DMS114 treated with DMSO at 0.1 percent for 48 hours (cell line): ENCODE results near the gene ADCY5.

Source experiments
- DNase-seq: peaks from one replicate; lab custom pipeline; 2025; ENCODE audit not compliant: unreplicated experiment; lab: John Stamatoyannopoulos, UW

Gene ADCY5

DNA sequence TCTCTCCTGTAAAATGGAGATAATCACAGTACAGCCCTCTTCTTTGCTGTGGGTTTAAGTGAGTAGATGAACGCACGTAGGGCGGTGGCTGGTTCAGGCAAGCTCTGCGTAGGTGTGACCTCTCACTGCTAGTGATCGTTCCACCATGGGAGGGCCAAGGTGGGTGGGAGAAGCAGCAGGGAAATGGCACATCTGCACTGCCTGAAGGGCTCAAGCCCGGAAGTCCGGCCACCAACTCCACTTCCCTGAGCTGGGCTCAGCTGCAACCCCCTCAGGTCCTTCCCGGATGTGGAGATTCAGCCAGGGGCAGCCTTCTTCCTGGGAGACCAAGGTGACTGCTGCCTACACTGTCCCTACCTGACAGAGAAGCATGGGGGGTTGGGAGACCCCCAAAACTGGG lies 102.9 kb downstream of the ADCY5 start:
- no peak for DNase-seq

DNA sequence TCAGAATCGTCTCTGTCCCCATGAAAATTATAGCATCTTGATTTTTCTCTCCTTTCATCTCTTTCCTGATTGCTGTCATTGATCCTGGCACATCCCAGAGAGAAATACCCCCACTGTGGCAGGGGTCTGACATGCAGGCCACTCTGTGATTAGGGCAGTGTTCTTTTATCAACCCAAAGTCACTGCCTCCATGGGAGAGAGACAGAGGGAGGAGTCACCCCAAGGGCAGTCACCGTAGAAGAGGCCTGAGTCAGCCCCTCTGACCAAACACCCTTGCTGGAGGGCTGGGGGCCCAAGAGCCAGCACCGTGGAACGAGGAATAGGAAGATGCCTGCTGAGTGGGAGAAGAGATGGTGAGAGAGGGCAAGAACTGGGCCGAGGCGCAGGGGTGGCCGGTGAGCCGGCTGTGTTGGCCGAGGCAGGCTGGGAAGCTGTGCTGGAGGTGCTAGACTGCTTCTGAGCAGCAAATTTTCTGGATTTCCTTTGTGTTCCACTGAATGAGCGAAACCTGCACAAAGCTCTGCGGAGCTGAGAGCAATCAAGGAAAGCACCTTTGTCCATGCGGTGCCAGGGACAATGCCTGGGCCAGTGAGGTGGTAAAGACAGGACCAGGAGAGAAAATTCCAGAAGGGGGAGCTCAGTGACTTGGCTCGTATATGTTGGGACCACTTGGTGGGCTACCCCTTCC lies 103.8 kb downstream of the ADCY5 start:
- DNase-seq = no peak

DNA sequence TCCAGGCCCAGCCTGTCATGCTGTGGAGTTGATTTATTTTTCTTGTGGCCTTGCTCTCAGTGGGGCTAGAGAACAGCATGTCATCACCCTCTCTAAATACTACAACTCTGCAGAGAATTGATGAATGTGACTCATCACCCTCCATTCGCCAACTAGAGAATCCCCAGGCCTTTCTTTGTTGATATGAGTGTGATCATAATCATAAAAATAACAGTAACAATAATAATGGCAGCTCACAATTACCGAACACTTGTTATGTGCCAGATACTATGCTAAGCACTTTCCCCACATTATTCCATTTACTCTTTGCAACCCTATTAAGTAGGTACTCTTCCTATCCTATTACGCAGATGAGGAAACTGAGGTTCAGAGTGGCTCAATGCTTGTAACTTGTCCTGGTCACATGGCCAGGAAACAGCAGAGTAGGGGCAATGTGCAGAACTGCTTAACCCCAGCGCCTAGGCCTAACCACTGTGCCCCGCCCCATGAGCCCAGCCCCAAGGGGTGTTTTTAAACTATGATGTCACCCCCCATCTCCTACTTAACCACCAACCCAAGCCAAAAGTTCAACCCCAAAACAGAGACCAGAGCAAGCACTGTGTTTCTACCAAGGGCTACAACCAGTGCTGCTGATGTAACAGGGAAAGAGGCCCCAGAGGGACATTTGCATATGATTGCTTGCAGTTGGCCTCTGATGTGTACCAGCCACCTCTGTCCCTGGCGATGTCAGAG lies 104.5 kb downstream of the ADCY5 start:
- no peak for DNase-seq

GRCh38 chr3:123343296-123344174 lies 105.4 kb downstream of the ADCY5 start:
- no peak for DNase-seq

DNA sequence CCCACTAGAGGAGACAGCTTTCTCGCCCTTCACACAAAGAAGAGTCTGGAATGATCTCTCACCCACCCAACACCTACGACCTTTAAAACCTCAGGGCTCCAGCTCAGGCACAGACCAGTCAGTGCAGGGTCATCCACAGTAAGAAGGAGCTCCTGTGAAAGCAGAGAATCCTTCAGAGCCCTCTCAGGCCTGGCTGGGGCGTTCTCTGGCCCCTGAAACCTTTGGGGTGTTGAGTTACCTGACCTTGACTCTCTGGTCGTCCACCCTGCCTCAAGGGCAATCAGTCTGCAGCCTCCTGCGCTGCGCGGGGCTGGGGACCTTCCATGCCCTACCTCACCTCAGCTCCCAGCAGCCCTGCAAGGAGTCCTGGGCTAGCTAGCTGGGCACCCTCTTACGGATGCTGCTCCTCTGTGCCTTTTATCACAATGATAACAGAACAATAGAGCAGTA lies 106.2 kb downstream of the ADCY5 start:
- no peak for DNase-seq

DNA sequence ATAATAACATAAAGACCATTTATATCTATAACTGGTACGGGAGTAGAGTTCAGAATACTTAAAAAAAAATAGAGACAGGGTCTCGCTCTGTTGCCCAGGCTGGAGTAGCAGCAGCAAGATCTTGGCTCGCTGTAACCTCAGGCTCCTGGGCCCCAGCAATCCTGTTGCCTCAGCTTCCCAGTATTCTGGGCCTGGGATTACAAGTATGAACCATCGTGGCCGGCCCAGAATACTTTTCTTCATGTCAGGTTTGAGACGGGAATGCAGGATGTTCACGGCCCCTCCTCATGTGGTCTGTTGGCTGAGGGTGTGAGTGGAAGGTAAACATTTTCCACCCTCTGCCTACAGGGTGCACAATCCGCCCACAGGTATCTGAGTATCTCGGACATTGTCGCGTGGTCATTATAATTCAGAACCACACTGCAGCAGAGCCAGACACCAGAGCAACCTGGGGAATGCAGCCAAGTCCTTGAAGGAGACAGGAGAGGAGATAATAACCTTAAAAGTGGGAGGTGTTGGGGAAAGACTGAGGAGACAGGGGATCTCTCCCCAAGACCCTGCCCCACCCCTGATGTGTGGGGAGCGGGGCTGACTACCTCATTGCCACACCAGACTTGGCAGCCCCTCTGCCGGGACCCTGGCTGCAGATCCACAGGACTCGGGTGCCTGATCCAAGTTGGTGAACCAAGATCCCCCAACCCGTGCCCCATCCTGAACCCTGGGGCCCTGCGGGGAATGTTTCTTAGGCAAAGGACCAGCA lies 106.8 kb downstream of the ADCY5 start:
- DNase-seq = no peak

- no peak for DNase-seq
Observed at GRCh38 chr3:123340336-123340735, 108.6 kb downstream of the ADCY5 start.

DNA sequence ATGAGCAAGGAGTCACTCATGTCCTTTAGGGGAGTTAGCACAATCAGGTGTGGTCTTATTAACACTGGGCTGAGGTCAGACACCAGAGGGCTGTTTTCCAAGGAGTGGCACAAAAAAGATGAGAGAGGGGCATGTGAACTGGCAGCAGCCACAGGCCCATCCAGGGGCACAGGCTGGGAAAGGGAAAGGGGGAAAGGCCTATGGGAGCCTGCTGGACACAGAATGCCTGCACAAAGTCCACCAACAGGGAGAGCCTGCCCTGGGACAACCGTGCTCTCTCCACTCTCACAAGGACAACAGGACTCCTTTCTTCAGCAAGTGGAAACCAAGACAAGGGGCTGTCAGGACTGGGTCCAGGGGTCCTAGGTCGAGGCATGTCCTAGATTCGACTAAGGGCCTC lies 109.6 kb downstream of the ADCY5 start:
- DNase-seq = no peak

DNA sequence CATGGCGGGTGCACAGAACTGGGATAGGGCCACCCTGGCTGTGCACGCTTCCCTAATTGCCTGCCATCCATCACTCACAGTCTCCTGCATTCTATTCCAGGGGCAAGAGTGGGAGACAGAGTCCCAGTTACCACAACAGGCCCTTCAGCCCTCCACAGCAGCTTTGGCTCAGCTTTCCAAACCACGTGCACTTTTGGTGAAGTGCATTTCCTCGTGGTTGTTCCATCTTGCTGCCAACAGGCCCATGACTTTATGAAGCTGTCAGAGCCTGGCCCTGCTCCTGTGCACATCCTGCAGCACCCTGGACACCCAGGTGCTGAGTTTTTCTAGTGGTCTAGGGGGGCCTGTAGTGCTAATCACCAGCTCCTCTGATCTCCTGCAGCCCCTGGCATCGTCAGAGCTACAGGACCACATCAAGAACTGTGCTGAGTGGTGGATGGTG lies 110.2 kb downstream of the ADCY5 start:
- DNase-seq = no peak

GRCh38 chr3:123337948-123338619 lies 110.8 kb downstream of the ADCY5 start:
- DNase-seq = no peak

DNA sequence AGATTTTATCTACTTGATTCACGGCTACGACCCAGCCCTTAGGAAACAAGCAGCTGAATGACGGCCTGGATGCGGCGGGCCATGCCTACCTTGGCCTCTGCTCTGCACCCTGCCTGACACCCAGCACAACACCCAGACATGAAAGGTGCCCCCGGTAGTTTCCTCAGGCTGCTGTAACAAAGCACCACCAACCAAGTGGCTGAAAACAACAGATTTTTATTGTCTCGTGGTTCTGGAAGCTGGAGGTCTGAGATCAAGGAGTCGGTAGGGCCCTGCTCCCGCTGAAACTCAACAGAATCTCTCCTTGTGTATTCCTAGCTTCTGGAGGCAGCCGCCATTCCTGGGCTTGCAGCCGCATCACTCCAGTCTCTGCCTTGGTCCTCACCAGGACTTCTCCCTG lies 111.7 kb downstream of the ADCY5 start:
- DNase-seq = no peak

- no peak for DNase-seq
Observed at GRCh38 chr3:123336441-123336851, 112.4 kb downstream of the ADCY5 start.

GRCh38 chr3:123336001-123336400 lies 112.9 kb downstream of the ADCY5 start:
- DNase-seq = no peak

GRCh38 chr3:123335007-123335670 lies 113.8 kb downstream of the ADCY5 start:
- DNase-seq = no peak

DNA sequence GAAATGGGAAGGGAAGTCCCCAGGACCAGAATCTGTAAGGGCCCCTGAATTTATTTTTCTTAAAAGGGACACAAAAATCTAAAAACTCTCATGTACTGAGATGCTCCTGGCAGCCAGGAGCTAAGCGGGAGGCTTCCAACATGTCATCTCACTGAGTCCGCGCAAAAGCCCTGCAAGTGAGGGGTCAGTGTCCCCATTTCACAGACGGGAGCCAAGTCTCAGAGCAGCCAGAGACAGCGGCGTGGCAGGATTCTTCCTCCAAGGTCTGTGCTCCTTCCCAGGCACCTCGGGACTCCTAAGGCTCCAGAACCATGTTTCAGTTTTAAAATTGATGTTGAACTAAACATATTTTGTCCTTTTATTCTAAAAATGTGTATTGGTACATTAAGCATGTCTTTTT lies 114.8 kb downstream of the ADCY5 start:
- DNase-seq = no peak

- no peak for DNase-seq
Observed at GRCh38 chr3:123333401-123333800, 115.5 kb downstream of the ADCY5 start.

GRCh38 chr3:123332124-123332641 lies 116.7 kb downstream of the ADCY5 start:
- DNase-seq = no peak

DNA sequence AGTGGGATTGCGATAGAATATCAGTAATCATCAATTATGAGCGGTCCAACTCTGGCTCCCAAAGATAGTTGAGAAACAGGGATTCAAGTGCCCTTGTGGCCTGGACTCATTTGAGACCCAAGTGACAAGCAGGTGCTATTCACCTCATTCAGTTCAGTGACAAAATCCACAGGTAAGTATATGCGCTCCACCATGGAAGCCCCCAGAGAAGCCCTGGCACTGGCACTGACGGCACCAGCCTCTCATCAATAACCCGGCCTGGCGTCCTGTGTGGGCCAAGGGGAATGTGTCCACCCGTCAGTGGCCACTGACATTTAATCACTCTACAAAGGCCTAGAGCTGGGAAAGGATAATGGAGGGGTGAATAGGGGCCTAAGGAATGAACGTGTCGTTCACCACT lies 117.2 kb downstream of the ADCY5 start:
- DNase-seq = no peak

- no peak for DNase-seq
Observed at GRCh38 chr3:123331006-123331405, 117.9 kb downstream of the ADCY5 start.
